Cardiac fibroblast (primary cell): ENCODE data around the gene CCDC181.

Experiments
- DNase-seq, 2 donors: peaks; one replicate each; pipeline versions ENCODE4 v3.0.0 to v3.0.0-alpha.2; 2010; ENCODE audit warnings: low read depth in 2 of 2
- H3K4me3 ChIP-seq, 2 donors: replicated peaks in 1 of 2; 1 replicate in 1 of 2; 2 replicates in 1 of 2; pipeline ENCODE4 v1.5.1; 2011; ENCODE audit warnings: low read depth in 2 of 2, low read length in 2 of 2, mild to moderate bottlenecking in 2 of 2, moderate library complexity in 1 of 2
- TF ChIP-seq, protein P1 (sequence below): IDR thresholded peaks from one replicate; pipeline ENCODE4 v1.5.1; 2011; ENCODE audit warnings: low read depth, mild to moderate bottlenecking, low read length, inconsistent platforms

The CCDC181 gene

GRCh38 chr1:169395955-169396354, 31.3 kb downstream of the CCDC181 start:
- DNase-seq = no peak
- H3K4me3 ChIP-seq = no peak overlapping the region
- TF ChIP-seq, protein P1, sequence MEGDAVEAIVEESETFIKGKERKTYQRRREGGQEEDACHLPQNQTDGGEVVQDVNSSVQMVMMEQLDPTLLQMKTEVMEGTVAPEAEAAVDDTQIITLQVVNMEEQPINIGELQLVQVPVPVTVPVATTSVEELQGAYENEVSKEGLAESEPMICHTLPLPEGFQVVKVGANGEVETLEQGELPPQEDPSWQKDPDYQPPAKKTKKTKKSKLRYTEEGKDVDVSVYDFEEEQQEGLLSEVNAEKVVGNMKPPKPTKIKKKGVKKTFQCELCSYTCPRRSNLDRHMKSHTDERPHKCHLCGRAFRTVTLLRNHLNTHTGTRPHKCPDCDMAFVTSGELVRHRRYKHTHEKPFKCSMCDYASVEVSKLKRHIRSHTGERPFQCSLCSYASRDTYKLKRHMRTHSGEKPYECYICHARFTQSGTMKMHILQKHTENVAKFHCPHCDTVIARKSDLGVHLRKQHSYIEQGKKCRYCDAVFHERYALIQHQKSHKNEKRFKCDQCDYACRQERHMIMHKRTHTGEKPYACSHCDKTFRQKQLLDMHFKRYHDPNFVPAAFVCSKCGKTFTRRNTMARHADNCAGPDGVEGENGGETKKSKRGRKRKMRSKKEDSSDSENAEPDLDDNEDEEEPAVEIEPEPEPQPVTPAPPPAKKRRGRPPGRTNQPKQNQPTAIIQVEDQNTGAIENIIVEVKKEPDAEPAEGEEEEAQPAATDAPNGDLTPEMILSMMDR = no peak

DNA sequence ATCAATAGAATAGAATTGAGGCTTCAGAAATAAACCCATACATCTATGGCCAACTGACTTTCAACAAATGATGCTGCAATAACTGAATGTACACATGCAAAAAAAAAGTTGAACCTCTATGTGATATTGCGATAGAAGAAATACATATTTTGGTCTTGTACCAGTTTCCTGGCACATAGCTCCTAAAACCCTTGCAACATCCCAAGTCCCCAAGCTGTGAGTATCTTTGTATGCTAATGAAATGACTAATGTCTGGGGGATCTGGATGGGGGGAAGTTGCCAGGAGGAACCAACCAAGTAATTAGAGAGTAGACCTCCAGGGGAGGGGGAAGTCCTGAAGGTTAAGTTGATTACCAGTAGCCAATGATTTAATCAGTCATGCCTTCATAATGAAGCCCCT, 34.9 kb downstream of the CCDC181 start:
- TF ChIP-seq, protein P1 = no peak
- H3K4me3 ChIP-seq = no peak overlapping the region
- DNase-seq = peak; percentile 18 to 55

- no peak for DNase-seq
- TF ChIP-seq, protein P1 = no peak
Measured at GRCh38 chr1:169390303-169390702, 37.0 kb downstream of the CCDC181 start.

GRCh38 chr1:169387399-169387798, 39.9 kb downstream of the CCDC181 start:
- DNase-seq = no peak
- TF ChIP-seq, protein P1 = no peak
- H3K4me3 ChIP-seq = no peak overlapping the region

More at GRCh38 chr1:169390303-169390702, 37.0 kb downstream of the CCDC181 start:
- H3K4me3 ChIP-seq = no peak overlapping the region

GRCh38 chr1:169383449-169383848, 43.8 kb downstream of the CCDC181 start:
- TF ChIP-seq, protein P1 = no peak
- DNase-seq = no peak
- no peak overlapping the region for H3K4me3 ChIP-seq

DNA sequence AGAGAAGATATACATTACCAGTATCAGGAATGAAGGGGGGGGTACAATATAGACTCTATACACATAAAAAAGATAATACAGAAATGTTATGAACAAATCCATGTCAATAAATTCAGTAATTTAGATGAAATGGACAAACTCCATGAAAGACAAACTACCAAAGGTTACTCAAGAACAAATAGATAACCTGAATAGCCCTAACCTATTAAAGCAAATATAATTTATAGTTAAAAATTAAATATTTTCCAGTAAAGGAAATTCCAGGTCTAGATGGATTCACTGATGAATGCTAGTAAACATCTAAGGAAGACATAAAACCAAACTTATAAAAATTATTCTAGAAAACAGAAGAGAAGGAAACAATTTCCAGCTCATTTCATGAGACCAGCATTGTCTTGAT, 46.1 kb downstream of the CCDC181 start:
- H3K4me3 ChIP-seq = no peak overlapping the region
- TF ChIP-seq, protein P1 = no peak

DNA sequence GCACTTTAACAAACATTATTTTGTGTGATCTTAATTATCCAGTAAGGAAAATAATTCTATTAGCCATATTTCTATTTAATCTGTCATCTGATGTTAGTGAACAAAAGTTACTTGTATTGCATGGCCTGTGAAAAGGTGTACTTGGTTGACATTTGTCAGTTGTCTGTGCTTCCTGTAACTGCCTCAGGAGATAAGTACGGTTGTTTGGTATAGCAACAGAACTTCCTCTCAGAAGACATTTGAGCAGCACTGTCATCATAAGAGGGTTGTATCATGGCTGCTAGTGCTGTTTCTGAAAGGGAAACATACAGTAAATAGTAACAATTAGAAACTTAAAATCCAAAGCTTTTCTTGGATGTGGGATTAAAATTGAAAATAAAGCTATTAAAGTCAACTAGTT, 55.9 kb downstream of the CCDC181 start:
- no peak overlapping the region for H3K4me3 ChIP-seq
- TF ChIP-seq, protein P1 = no peak
- no peak for DNase-seq

More for the DNA sequence above, 46.1 kb downstream of the CCDC181 start:
- no peak for DNase-seq
